ENCODE results near the gene LCE2C. TPM values are rescaled to one million over a fixed set of nuclear protein-coding genes. Genes with fewer than 3 reads are reported as not detected.
"Not testable (repeated sequence)": the region's sequence is repeated elsewhere in the genome, so short reads cannot be mapped to it uniquely, and the experiment has no call there.

Gene LCE2C
- polyA plus RNA-seq, 1 donor, result not detected

GRCh38 chr1:152663098-152663497 lies 12.0 kb upstream of the LCE2C start, which contains the start of gene LCE2D:
TSS of gene LCE2D (plus strand) at chr1:152663380. CDS start at chr1:152664106, 726 bp downstream.
- DNase-seq, result no peak
- Histone ChIP-seq H3K36me3 (ENCODE audit: control insufficient read depth, insufficient read depth, low read length) (no peaks in the 10 kb centered on the region), H3K4me3 (ENCODE audit: low read length) (no peak within 1 kb of the TSS), H3K4me1 (ENCODE audit: control insufficient read depth, insufficient read depth, low read length) (no peaks in the 10 kb centered on the region), H3K27ac (ENCODE audit: low read length) (no peak within 1 kb of the TSS), H3K9me3 (ENCODE audit: control insufficient read depth, low read depth, low read length) (no peaks in the 10 kb centered on the region), H3K27me3 (ENCODE audit: control insufficient read depth, insufficient read depth, low read length) (peaks cover 8% of the 10 kb centered on the region)
- no CpG with 5 or more reads among the region's 3 CpGs for WGBS (ENCODE audit: insufficient coverage, low lambda C conversion rate)

GRCh38 chr1:152666171-152666570 lies 8.9 kb upstream of the LCE2C start:
- no CpG with 5 or more reads among the region's 1 CpG for WGBS (ENCODE audit: insufficient coverage, low lambda C conversion rate)
- not testable (repeated sequence) for H3K36me3 ChIP-seq (ENCODE audit: control insufficient read depth, insufficient read depth, low read length); H3K9me3 ChIP-seq (ENCODE audit: control insufficient read depth, low read depth, low read length); H3K27ac ChIP-seq (ENCODE audit: low read length); H3K4me1 ChIP-seq (ENCODE audit: control insufficient read depth, insufficient read depth, low read length); H3K4me3 ChIP-seq (ENCODE audit: low read length); H3K27me3 ChIP-seq (ENCODE audit: control insufficient read depth, insufficient read depth, low read length); DNase-seq

GRCh38 chr1:152667648-152668047 lies 7.4 kb upstream of the LCE2C start:
- Histone ChIP-seq H3K27ac (ENCODE audit: low read length) (no peak overlapping the region), H3K4me1 (ENCODE audit: control insufficient read depth, insufficient read depth, low read length) (no peaks in the 10 kb centered on the region), H3K36me3 (ENCODE audit: control insufficient read depth, insufficient read depth, low read length) (no peaks in the 10 kb centered on the region), H3K9me3 (ENCODE audit: control insufficient read depth, low read depth, low read length) (no peaks in the 10 kb centered on the region), H3K27me3 (ENCODE audit: control insufficient read depth, insufficient read depth, low read length) (peaks cover 5% of the 10 kb centered on the region), H3K4me3 (ENCODE audit: low read length) (no peak overlapping the region)
- no peak for DNase-seq
- no CpG with 5 or more reads among the region's 5 CpGs for WGBS (ENCODE audit: insufficient coverage, low lambda C conversion rate)

DNA sequence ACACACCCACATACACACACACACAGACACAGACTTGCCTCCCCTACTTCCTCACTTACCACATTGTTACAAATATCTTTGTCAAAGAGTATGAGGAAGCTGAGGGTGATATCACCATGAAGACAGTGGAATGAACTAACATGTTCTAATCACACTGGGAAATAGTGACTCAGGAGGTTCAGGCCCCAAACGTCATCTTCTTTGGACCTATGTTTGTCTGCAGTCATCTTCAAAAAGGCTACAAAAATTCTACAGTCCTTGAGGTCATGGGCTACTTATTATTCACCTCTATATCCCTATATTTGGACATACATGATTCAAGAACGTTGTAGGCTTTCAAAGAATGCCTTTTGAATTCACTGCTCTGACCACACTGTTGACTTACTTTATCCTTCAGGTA lies 2.1 kb upstream of the LCE2C start:
- Histone ChIP-seq H3K4me1 (ENCODE audit: control insufficient read depth, insufficient read depth, low read length) (no peaks in the 10 kb centered on the region), H3K27me3 (ENCODE audit: control insufficient read depth, insufficient read depth, low read length) (no peaks in the 10 kb centered on the region), H3K27ac (ENCODE audit: low read length) (no peak overlapping the region), H3K4me3 (ENCODE audit: low read length) (no peak overlapping the region), H3K36me3 (ENCODE audit: control insufficient read depth, insufficient read depth, low read length) (no peaks in the 10 kb centered on the region), H3K9me3 (ENCODE audit: control insufficient read depth, low read depth, low read length) (no peaks in the 10 kb centered on the region)
- DNase-seq, result no peak
- no CpG with 5 or more reads among the region's 2 CpGs for WGBS (ENCODE audit: insufficient coverage, low lambda C conversion rate)

- peaks cover 3% of the 10 kb centered on the region for H3K27me3 ChIP-seq (ENCODE audit: control insufficient read depth, insufficient read depth, low read length)
- H3K4me1 ChIP-seq (ENCODE audit: control insufficient read depth, insufficient read depth, low read length), result no peaks in the 10 kb centered on the region
- no peak overlapping the region for H3K27ac ChIP-seq (ENCODE audit: low read length)
- WGBS (ENCODE audit: insufficient coverage, low lambda C conversion rate), result no CpG with 5 or more reads among the region's 6 CpGs
- H3K9me3 ChIP-seq (ENCODE audit: control insufficient read depth, low read depth, low read length), result no peaks in the 10 kb centered on the region
- H3K36me3 ChIP-seq (ENCODE audit: control insufficient read depth, insufficient read depth, low read length), result no peaks in the 10 kb centered on the region
- no peak for DNase-seq
- H3K4me3 ChIP-seq (ENCODE audit: low read length), result no peak overlapping the region
These were observed 4.4 kb downstream of the LCE2C start for GRCh38 chr1:152679459-152679858.

- Histone ChIP-seq H3K4me1 (ENCODE audit: control insufficient read depth, insufficient read depth, low read length) (no peaks in the 10 kb centered on the region), H3K36me3 (ENCODE audit: control insufficient read depth, insufficient read depth, low read length) (no peaks in the 10 kb centered on the region), H3K4me3 (ENCODE audit: low read length) (no peak overlapping the region), H3K27me3 (ENCODE audit: control insufficient read depth, insufficient read depth, low read length) (peaks cover 3% of the 10 kb centered on the region), H3K9me3 (ENCODE audit: control insufficient read depth, low read depth, low read length) (no peaks in the 10 kb centered on the region), H3K27ac (ENCODE audit: low read length) (no peak overlapping the region)
- no peak for DNase-seq
- no CpG with 5 or more reads among the region's 2 CpGs for WGBS (ENCODE audit: insufficient coverage, low lambda C conversion rate)
These were observed 6.5 kb downstream of the LCE2C start for GRCh38 chr1:152681616-152682015.

DNA sequence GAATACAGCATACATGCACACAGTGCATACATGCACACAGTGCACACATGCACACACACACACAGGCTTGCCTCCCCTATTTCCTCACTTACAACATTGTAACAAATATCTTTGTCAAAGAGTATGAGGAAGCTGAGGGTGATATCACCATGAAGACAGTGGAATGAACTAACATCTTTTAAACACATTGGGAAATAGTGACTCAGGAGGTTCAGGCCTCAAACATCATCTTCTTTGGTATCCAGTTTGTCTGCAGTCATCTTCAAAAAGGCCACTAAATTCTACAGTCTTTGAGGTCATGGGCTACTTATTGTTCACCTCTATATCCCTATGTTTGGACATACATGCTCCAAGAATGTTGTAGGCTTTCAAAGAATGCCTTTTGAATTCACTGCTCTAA lies 8.8 kb downstream of the LCE2C start:
- Histone ChIP-seq H3K36me3 (ENCODE audit: control insufficient read depth, insufficient read depth, low read length) (no peaks in the 10 kb centered on the region), H3K4me3 (ENCODE audit: low read length) (no peak overlapping the region), H3K27me3 (ENCODE audit: control insufficient read depth, insufficient read depth, low read length) (peaks cover 3% of the 10 kb centered on the region), H3K9me3 (ENCODE audit: control insufficient read depth, low read depth, low read length) (no peaks in the 10 kb centered on the region), H3K27ac (ENCODE audit: low read length) (no peak overlapping the region), H3K4me1 (ENCODE audit: control insufficient read depth, insufficient read depth, low read length) (no peaks in the 10 kb centered on the region)
- DNase-seq, result no peak

DNA sequence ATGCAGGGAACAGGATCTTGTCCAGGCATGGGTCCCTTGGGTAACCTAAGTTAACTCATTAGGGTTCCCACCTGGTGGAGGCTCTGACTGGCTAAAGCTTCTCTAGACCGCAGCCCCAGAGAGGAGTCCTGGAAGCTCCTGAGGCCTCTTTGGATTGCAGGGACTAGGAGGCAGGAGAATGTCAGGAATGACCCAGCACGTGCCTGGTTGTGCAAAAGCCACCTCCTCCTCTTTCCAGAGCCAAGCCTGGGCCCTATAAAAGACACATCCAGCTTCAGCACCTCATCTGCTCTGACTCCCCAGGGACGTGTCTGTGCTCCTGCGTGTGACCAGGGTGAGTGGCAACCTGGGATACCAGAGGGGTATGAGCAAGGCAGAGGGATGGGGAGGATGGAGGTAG lies 10.7 kb downstream of the LCE2C start, which contains the start of gene LCE2B:
Gene LCE2B, plus strand, starts transcription at position 301 of the 400 bp plus-strand sequence. CDS start 721 bp downstream, outside the sequence.
- H3K27me3 ChIP-seq (ENCODE audit: control insufficient read depth, insufficient read depth, low read length); H3K27ac ChIP-seq (ENCODE audit: low read length); H3K4me3 ChIP-seq (ENCODE audit: low read length); H3K9me3 ChIP-seq (ENCODE audit: control insufficient read depth, low read depth, low read length); DNase-seq; H3K36me3 ChIP-seq (ENCODE audit: control insufficient read depth, insufficient read depth, low read length); H3K4me1 ChIP-seq (ENCODE audit: control insufficient read depth, insufficient read depth, low read length): not testable (repeated sequence)
- no CpG with 5 or more reads among the region's 4 CpGs for WGBS (ENCODE audit: insufficient coverage, low lambda C conversion rate)

DNA sequence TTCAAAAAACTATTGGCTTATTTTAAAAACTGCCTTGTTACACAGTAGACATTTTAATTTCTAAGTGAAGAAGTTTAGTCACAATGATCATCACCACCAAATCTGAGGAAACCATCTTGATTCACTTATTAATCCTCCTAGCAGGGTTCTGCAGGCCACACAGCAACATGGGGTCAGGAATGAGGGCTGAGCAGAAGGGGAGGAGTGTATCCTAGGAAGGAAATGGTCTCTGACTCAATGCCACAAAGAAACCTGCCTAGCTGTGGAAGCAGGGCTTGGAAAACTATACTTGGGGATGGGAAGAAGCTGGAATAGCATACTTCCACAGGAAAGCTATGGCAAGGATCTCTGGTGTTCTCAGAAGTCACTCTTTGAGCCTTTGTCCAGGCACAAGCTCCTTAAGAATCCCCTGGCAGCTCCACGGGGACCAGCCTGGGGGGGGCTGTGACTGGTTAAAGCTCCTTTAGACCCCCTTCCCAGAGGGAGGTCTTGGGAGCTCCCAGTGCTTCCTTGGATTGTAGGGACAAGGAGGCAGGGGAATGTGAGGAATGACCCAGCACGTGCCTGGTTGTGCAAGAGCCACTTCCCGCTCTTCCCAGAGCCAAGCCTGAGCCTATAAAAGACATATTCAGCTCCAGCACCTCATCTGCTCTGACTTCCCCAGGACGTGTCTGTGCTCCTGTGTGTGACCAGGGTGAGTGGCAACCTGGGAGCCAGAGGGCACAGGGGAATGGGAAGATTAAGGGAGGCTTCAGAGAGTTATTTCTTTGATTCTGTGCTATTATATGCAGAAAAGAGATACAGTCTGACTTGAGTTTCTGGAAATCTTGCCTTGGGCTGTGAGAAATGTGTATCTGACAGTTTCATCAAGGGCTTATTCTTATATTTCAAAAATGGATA lies 22.9 kb downstream of the LCE2C start, which contains the start of gene LCE2A:
Gene LCE2A, plus strand, starts transcription at position 645 of the 900 bp plus-strand sequence. CDS start 557 bp downstream, outside the sequence.
- Histone ChIP-seq H3K9me3 (ENCODE audit: control insufficient read depth, low read depth, low read length) (no peaks in the 10 kb centered on the region), H3K27me3 (ENCODE audit: control insufficient read depth, insufficient read depth, low read length) (no peaks in the 10 kb centered on the region), H3K4me3 (ENCODE audit: low read length) (no peak within 1 kb of the TSS), H3K27ac (ENCODE audit: low read length) (no peak within 1 kb of the TSS), H3K36me3 (ENCODE audit: control insufficient read depth, insufficient read depth, low read length) (no peaks in the 10 kb centered on the region), H3K4me1 (ENCODE audit: control insufficient read depth, insufficient read depth, low read length) (no peaks in the 10 kb centered on the region)
- no peak for DNase-seq
- no CpG with 5 or more reads among the region's 4 CpGs for WGBS (ENCODE audit: insufficient coverage, low lambda C conversion rate)

GRCh38 chr1:152699746-152700145 lies 24.7 kb downstream of the LCE2C start:
- Histone ChIP-seq H3K27me3 (ENCODE audit: control insufficient read depth, insufficient read depth, low read length) (no peaks in the 10 kb centered on the region), H3K4me1 (ENCODE audit: control insufficient read depth, insufficient read depth, low read length) (no peaks in the 10 kb centered on the region), H3K27ac (ENCODE audit: low read length) (no peak overlapping the region), H3K4me3 (ENCODE audit: low read length) (no peak overlapping the region), H3K9me3 (ENCODE audit: control insufficient read depth, low read depth, low read length) (no peaks in the 10 kb centered on the region), H3K36me3 (ENCODE audit: control insufficient read depth, insufficient read depth, low read length) (no peaks in the 10 kb centered on the region)
- no CpG with 5 or more reads among the region's 4 CpGs for WGBS (ENCODE audit: insufficient coverage, low lambda C conversion rate)
- no peak for DNase-seq

GRCh38 chr1:152707860-152708259 lies 32.8 kb downstream of the LCE2C start, which contains the start of gene LCE4A:
TSS of gene LCE4A (plus strand) at chr1:152708160. CDS start at chr1:152709076, 916 bp downstream.
- no peak within 1 kb of the TSS for H3K4me3 ChIP-seq (ENCODE audit: low read length)
- no CpG with 5 or more reads among the region's 2 CpGs for WGBS (ENCODE audit: insufficient coverage, low lambda C conversion rate)
- H3K36me3 ChIP-seq (ENCODE audit: control insufficient read depth, insufficient read depth, low read length), result no peaks in the 10 kb centered on the region
- H3K4me1 ChIP-seq (ENCODE audit: control insufficient read depth, insufficient read depth, low read length), result no peaks in the 10 kb centered on the region
- no peaks in the 10 kb centered on the region for H3K9me3 ChIP-seq (ENCODE audit: control insufficient read depth, low read depth, low read length)
- no peak for DNase-seq
- no peak within 1 kb of the TSS for H3K27ac ChIP-seq (ENCODE audit: low read length)
- no peaks in the 10 kb centered on the region for H3K27me3 ChIP-seq (ENCODE audit: control insufficient read depth, insufficient read depth, low read length)

Measured in large intestine (tissue), 3 donors.